Sigmoid colon (tissue), 7 donors: ENCODE measurements around the gene PDRG1. TPM values are rescaled to one million over a fixed set of nuclear protein-coding genes. Genes with fewer than 3 reads are reported as not detected.

ENCODE experiments used
- DNase-seq: peaks from one replicate; pipeline ENCODE4 v3.0.0-alpha.2; 2019
- H3K27ac ChIP-seq, 4 donors: fragments of 200-600 bp; sonication (generic); one replicate each; pipeline ENCODE4 v1.5.1; 2016 to 2019; ENCODE audit warnings: mild to moderate bottlenecking in 1 of 4
- H3K27me3 ChIP-seq, 3 donors: fragments of 200-600 bp; sonication (generic); one replicate each; pipeline ENCODE4 v1.5.1; 2019; ENCODE audit warnings: mild to moderate bottlenecking in 1 of 3
- H3K36me3 ChIP-seq, 4 donors: fragments of 200-600 bp; sonication (generic); one replicate each; pipeline ENCODE4 v1.5.1; 2016 to 2019
- H3K4me1 ChIP-seq, 4 donors: fragments of 200-600 bp; sonication (generic); one replicate each; pipeline ENCODE4 v1.5.1; 2017 to 2019
- H3K4me3 ChIP-seq, 4 donors: fragments of 200-600 bp; sonication (generic); one replicate each; pipeline ENCODE4 v1.5.1; 2017 to 2019; ENCODE audit warnings: mild to moderate bottlenecking in 2 of 4, moderate library complexity in 1 of 4
- H3K9me3 ChIP-seq, 4 donors: fragments of 200-600 bp in 3 of 4; sonication (generic) in 3 of 4; one replicate each; pipeline versions ENCODE4 v1.5.1 to v1.6.1; 2013 to 2019
- EP300 ChIP-seq, 4 donors: sonication (generic); formaldehyde crosslinking; IDR thresholded peaks; one replicate each; pipeline ENCODE4 v1.6.1; 2017; ENCODE audit warnings: antibody characterized with exemption in 4 of 4
- POLR2A ChIP-seq, 2 donors: fragments of 450-650 bp; IDR thresholded peaks; one replicate each; pipeline ENCODE4 v1.6.1; 2016; ENCODE audit warnings: antibody characterized with exemption in 2 of 2, mild to moderate bottlenecking in 2 of 2, moderate library complexity in 2 of 2
- POLR2AphosphoS5 ChIP-seq, 4 donors: sonication (generic); formaldehyde crosslinking; IDR thresholded peaks; one replicate each; pipeline ENCODE4 v1.6.1; 2017; ENCODE audit warnings: antibody characterized with exemption in 4 of 4
- WGBS, 2 donors: extraction: QIAGEN DNeasy Blood & Tissue Kit; methylation state at CpG; one replicate each; pipeline ENCODE4 v1.1.7; 2013; 5-methylcytosine and 5-hydroxymethylcytosine counted together
- intact Hi-C: fragments of 100-400 bp; cut with DNase I; formaldehyde crosslinking; loops from one replicate; pipeline ENCODE4 v1.15.1; 2023
- polyA plus RNA-seq, 3 donors: library from polyadenylated mRNA; stranded (reverse); fragments of 200-250 nt; gene quantifications; one replicate each; pipeline ENCODE4 v1.2.3, GENCODE V29; 2013
- total RNA-seq, 4 donors: library from RNA; depleted of rRNA; stranded (reverse); fragments of >200 nt; gene quantifications; one replicate each; pipeline ENCODE4 v1.1.0, GENCODE V29; 2016
- TF ChIP-seq, protein P1 (sequence below), 4 experiments: fragments of 450-650 bp in 3 of 4; fragments of 200-600 bp in 1 of 4; IDR thresholded peaks; one replicate each; pipeline ENCODE4 v1.5.1; 2016 to 2019; ENCODE audit warnings: antibody characterized with exemption in 4 of 4, mild to moderate bottlenecking in 3 of 4, moderate library complexity in 2 of 4
- donor health status: healthy with polysubstance abuse.
- donor health status: Bipolar disorder and iron deficiency.
- donor health status: healthy.

The PDRG1 gene
- total and polyA plus RNA-seq, 7 donors, result 5.0 to 15.2 (median 10.2) TPM

DNA sequence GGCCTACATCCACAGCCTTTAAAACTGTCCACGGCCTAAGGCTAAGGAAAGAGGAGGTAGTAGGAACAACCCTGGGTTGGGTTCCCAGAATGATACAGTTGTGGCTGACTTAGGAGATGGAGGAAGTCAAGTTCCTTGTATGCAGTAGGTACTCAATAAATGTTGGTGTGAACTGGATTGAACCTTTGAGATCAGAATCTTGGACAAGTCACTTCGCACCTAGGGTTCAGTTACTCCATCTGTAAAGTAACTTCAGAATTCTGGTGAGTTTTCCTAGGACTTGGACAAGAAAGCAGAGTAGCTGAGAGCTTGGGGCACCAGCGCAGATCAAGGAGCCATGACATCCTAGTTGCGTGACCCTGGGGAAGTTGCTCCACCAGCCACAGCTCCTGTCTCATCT, 25.2 kb upstream of the PDRG1 start:
- DNase-seq, result no peak
- Histone ChIP-seq H3K9me3 (no peaks in the 10 kb centered on the region), H3K4me3 (no peak overlapping the region), H3K4me1 (no peaks in the 10 kb centered on the region), H3K27ac (no peak overlapping the region), H3K27me3 (peaks cover 0 to 35% (median 0%) of the 10 kb centered on the region in 3 donors), H3K36me3 (no peaks in the 10 kb centered on the region)
- TF ChIP-seq EP300 (IDR thresholded peaks at IDR 0.05) (no peak), POLR2A (IDR thresholded peaks at IDR 0.05) (no peak), POLR2AphosphoS5 (IDR thresholded peaks at IDR 0.05) (no peak)
- TF ChIP-seq, protein P1, sequence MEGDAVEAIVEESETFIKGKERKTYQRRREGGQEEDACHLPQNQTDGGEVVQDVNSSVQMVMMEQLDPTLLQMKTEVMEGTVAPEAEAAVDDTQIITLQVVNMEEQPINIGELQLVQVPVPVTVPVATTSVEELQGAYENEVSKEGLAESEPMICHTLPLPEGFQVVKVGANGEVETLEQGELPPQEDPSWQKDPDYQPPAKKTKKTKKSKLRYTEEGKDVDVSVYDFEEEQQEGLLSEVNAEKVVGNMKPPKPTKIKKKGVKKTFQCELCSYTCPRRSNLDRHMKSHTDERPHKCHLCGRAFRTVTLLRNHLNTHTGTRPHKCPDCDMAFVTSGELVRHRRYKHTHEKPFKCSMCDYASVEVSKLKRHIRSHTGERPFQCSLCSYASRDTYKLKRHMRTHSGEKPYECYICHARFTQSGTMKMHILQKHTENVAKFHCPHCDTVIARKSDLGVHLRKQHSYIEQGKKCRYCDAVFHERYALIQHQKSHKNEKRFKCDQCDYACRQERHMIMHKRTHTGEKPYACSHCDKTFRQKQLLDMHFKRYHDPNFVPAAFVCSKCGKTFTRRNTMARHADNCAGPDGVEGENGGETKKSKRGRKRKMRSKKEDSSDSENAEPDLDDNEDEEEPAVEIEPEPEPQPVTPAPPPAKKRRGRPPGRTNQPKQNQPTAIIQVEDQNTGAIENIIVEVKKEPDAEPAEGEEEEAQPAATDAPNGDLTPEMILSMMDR (IDR thresholded peaks at IDR 0.05), result no peak
- intact Hi-C loops, result no loop called here
- 75 to 92% methylated on average over 4 of the region's 4 CpGs for WGBS, 2 donors

DNA sequence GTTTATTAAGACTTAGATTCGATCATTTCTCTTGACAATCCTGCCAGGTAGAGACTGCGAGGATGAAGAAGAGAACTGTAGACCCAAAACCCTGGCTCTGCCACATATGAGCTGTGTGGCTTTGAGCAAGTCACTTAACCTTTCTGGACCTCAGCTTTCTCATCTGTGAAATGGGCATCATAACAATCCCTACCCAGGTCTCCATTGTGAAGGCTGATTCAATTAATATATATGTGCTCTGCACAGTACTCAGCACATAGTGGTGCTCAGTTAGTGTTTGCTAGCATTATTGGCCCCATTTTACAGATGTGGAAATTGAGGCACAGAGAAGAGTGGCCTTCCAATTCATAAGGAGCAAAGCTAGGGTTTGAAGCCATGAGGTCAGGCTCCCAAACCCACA, 24.0 kb upstream of the PDRG1 start:
- intact Hi-C loops, result no loop called here
- no peak overlapping the region for H3K4me3 ChIP-seq

DNA sequence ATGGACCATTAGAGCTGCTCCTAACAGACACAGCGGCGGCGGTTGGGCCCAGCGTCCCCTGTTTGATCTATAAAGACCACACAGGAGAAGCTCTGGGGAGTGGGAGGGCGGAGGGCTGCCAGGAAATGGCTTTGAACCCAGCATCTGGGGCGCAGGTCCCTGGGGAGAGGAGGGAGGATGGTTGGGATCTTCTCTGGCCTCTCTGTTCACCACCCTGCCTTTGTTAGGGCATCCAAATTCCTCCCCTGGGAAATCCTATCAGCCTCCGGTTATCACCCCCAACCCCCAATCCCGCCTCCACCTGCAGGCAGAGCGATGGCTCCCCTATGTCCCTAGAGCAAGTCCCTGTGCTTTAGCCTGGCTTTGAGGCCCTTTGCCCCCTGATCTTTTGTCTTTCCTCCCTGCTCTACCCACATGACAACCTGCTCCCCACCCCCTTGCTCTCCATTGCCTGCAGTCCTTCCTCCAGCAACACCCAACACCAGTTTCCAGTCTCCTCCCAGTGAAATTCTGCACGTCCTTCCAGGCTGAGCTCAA, 23.2 kb upstream of the PDRG1 start:
- Histone ChIP-seq H3K36me3 (no peaks in the 10 kb centered on the region), H3K9me3 (no peaks in the 10 kb centered on the region), H3K4me1 (no peaks in the 10 kb centered on the region), H3K4me3 (no peak overlapping the region), H3K27me3 (peaks cover 0 to 21% (median 0%) of the 10 kb centered on the region in 3 donors), H3K27ac (no peak overlapping the region)
- no peak for DNase-seq
- WGBS, 2 donors, result 28 to 33% methylated on average over 10 of the region's 10 CpGs
- intact Hi-C loops, result no loop called here
- TF ChIP-seq EP300 (IDR thresholded peaks at IDR 0.05), result no peak
- TF ChIP-seq, protein P1 (IDR thresholded peaks at IDR 0.05), result no peak
- no peak for TF ChIP-seq POLR2A (IDR thresholded peaks at IDR 0.05)
- no peak for TF ChIP-seq POLR2AphosphoS5 (IDR thresholded peaks at IDR 0.05)

More for the DNA sequence above, 24.0 kb upstream of the PDRG1 start:
- no peak overlapping the region for H3K27ac ChIP-seq
- TF ChIP-seq POLR2AphosphoS5 (IDR thresholded peaks at IDR 0.05), result no peak
- TF ChIP-seq, protein P1 (IDR thresholded peaks at IDR 0.05), result no peak
- no peak for TF ChIP-seq EP300 (IDR thresholded peaks at IDR 0.05)
- TF ChIP-seq POLR2A (IDR thresholded peaks at IDR 0.05), result no peak
- 82 to 91% methylated on average over 2 of the region's 2 CpGs for WGBS, 2 donors
- no peaks in the 10 kb centered on the region for H3K4me1 ChIP-seq
- no peak for DNase-seq
- H3K27me3 ChIP-seq, result peaks cover 0 to 28% (median 0%) of the 10 kb centered on the region in 3 donors
- H3K9me3 ChIP-seq, result no peaks in the 10 kb centered on the region
- H3K36me3 ChIP-seq, result no peaks in the 10 kb centered on the region

DNA sequence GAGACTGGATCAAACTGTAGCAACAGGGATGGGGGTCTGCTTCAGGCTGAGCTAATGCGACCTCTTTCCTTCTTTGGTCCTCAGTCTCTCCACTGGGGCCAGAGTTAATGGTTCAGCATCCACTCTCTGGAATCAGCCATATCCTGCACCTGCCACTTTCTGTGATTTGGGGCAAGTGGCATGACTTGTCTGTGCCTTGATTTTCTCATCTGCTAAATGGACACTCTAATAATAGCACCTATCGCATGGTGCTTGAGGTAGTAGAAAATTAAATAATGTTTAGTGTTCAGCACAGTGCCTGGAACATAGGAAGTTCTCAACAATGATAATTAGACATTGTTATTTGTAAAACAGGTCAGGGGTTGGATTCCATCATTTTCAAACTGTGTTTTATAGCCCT, 22.4 kb upstream of the PDRG1 start:
- Histone ChIP-seq H3K4me1 (no peaks in the 10 kb centered on the region), H3K4me3 (no peak overlapping the region), H3K27me3 (peaks cover 0 to 23% (median 0%) of the 10 kb centered on the region in 3 donors), H3K9me3 (no peaks in the 10 kb centered on the region), H3K27ac (no peak overlapping the region), H3K36me3 (no peaks in the 10 kb centered on the region)
- WGBS, 2 donors, result 91 to 94% methylated on average over 2 of the region's 2 CpGs
- intact Hi-C loops, result no loop called here
- DNase-seq, result no peak
- no peak for TF ChIP-seq POLR2A (IDR thresholded peaks at IDR 0.05)
- no peak for TF ChIP-seq EP300 (IDR thresholded peaks at IDR 0.05)
- TF ChIP-seq, protein P1 (IDR thresholded peaks at IDR 0.05), result no peak
- TF ChIP-seq POLR2AphosphoS5 (IDR thresholded peaks at IDR 0.05), result no peak
